Ovary (tissue), 9 donors: Measurements from ENCODE around the gene KCNMB2. TPM values are rescaled to one million over a fixed set of nuclear protein-coding genes. Genes with fewer than 3 reads are reported as not detected.

Experiments used
- DNase-seq, 5 donors: peaks; one replicate each; pipeline ENCODE4 v3.0.0-alpha.2; 2019 to 2020
- H3K27ac ChIP-seq, 2 donors: fragments of 200-600 bp; one replicate each; pipeline versions ENCODE4 v1.5.1 to v1.8.0; 2019 to 2022
- H3K27me3 ChIP-seq: fragments of 200-600 bp; one replicate; pipeline ENCODE4 v1.8.0; 2022
- H3K36me3 ChIP-seq: fragments of 200-600 bp; sonication (generic); one replicate; pipeline ENCODE4 v1.5.1; 2019
- H3K4me1 ChIP-seq: one replicate; pipeline ENCODE4 v1.8.1; 2013; ENCODE audit warnings: mild to moderate bottlenecking, moderate library complexity; ENCODE audit not compliant: insufficient read depth
- H3K4me3 ChIP-seq: fragments of 200-600 bp; sonication (generic); one replicate; pipeline ENCODE4 v1.5.1; 2017
- H3K9me3 ChIP-seq, 2 donors: fragments of 200-600 bp in 1 of 2; sonication (generic) in 1 of 2; one replicate each; pipeline versions ENCODE4 v1.5.1 to v1.8.1; 2013 to 2019; ENCODE audit warnings: mild to moderate bottlenecking in 1 of 2, moderate library complexity in 1 of 2
- EP300 ChIP-seq: sonication (generic); formaldehyde crosslinking; IDR thresholded peaks from one replicate; pipeline ENCODE4 v1.6.1; 2017; ENCODE audit warnings: antibody characterized with exemption
- POLR2A ChIP-seq: fragments of 450-650 bp; IDR thresholded peaks from one replicate; pipeline ENCODE4 v1.6.1; 2017; ENCODE audit warnings: antibody characterized with exemption, mild to moderate bottlenecking, moderate library complexity
- WGBS, 3 donors: extraction: QIAGEN DNeasy Blood & Tissue Kit in 1 of 3; methylation state at CpG; one replicate each; pipeline versions ENCODE4 v1.1.5 to v1.1.7; 2013 to 2017; 5-methylcytosine and 5-hydroxymethylcytosine counted together
- intact Hi-C, 4 donors: fragments of 100-400 bp; cut with DNase I; formaldehyde crosslinking; loops; one replicate each; pipeline versions ENCODE4 v1.11.0 to v1.15.1; 2022 to 2023
- polyA plus RNA-seq, 2 donors: library from polyadenylated mRNA; stranded (reverse); fragments of 200-250 nt in 1 of 2; fragments of 350-450 nt in 1 of 2; fragmentation: Illumina TruSeq in 1 of 2; extraction: RNeasy Lipid Tissue Mini Kit (QIAGEN cat#74804) in 1 of 2; gene quantifications; one replicate each; pipeline ENCODE4 v1.2.3, GENCODE V29; 2013 to 2014
- total RNA-seq, 7 donors: library from RNA; depleted of rRNA in 2 of 7; stranded (reverse); fragments of >200 nt in 2 of 7; fragmentation: NEBNext Ultra II Directional in 3 of 7; extraction: Animal tissue kit (Norgen Biotek cat#: 25700) in 3 of 7; gene quantifications; one replicate each; pipeline versions ENCODE4 v1.1.0 to v1.2.4, GENCODE V29; 2016 to 2023
- TF ChIP-seq, protein P1 (sequence below), 3 donors: fragments of 450-650 bp in 2 of 3; fragments of 200-600 bp in 1 of 3; IDR thresholded peaks; one replicate each; pipeline versions ENCODE4 v1.5.1 to v1.8.0; 2016 to 2022; ENCODE audit warnings: antibody characterized with exemption in 3 of 3, mild to moderate bottlenecking in 1 of 3
- donor health status: DM: no; HTN: no; CAD: no; lungs with moderate emphysema.
- donor health status: DM: no; HTN: no; CAD: no.
- donor health status: Bipolar disorder and iron deficiency.
- donor health status: DM: yes; HTN: yes; CAD: no.
- donor health status: DM: no; HTN: no; CAD: no.
- donor health status: DM: yes; HTN: yes; CAD: no.

Gene KCNMB2
- total and polyA plus RNA-seq, 9 donors = 5.7 to 11.6 (median 7.5) TPM

DNA sequence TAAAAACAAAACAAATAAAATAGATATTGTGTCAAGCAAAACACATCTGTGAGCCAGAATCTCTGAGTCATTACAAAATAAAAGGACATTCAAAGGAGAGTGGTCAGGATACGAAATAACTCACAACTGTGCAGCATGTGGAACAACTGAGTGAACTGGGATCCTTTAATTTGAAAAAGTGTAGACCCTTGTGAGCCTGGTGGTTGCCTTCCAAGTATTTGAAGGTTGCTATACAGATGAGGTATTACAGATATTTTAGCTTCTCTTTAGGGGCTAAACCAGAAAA is 26.7 kb downstream of the KCNMB2 start:
- TF ChIP-seq EP300 (no peak), POLR2A (no peak)
- TF ChIP-seq, protein P1, sequence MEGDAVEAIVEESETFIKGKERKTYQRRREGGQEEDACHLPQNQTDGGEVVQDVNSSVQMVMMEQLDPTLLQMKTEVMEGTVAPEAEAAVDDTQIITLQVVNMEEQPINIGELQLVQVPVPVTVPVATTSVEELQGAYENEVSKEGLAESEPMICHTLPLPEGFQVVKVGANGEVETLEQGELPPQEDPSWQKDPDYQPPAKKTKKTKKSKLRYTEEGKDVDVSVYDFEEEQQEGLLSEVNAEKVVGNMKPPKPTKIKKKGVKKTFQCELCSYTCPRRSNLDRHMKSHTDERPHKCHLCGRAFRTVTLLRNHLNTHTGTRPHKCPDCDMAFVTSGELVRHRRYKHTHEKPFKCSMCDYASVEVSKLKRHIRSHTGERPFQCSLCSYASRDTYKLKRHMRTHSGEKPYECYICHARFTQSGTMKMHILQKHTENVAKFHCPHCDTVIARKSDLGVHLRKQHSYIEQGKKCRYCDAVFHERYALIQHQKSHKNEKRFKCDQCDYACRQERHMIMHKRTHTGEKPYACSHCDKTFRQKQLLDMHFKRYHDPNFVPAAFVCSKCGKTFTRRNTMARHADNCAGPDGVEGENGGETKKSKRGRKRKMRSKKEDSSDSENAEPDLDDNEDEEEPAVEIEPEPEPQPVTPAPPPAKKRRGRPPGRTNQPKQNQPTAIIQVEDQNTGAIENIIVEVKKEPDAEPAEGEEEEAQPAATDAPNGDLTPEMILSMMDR (IDR thresholded peaks at IDR 0.05) = no peak
- Histone ChIP-seq H3K36me3 (no peaks in the 10 kb centered on the region), H3K4me3 (no peak overlapping the region), H3K9me3 (no peaks in the 10 kb centered on the region), H3K27me3 (no peaks in the 10 kb centered on the region), H3K4me1 (peaks cover 5% of the 10 kb centered on the region), H3K27ac (peak overlapping the region in 1 of 2 donors; percentile 55)
- intact Hi-C loops = no loop called here
- no peak for DNase-seq
- WGBS, 3 donors = 5 to 17% (median 10%) methylated on average over 1 of the region's 1 CpG

DNA sequence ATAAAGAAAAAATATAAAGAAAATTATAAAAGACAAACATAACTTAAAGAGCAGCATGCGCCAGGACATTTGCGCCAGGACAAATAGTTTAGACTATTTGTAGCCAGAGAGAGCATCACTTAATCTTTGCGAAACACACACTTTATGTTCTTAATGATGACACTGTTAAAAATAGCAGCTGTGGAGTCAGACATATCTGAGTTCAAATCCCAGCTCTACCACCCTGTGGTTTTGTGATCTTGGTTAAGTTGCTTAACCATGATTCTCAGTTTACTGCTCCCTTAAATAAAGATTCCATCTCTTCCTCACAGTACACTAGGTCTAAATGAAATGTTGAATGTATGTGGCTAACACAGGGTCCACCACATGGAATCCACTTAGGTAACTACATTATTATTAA is 31.4 kb downstream of the KCNMB2 start:
- WGBS, 3 donors = 94 to 100% (median 97%) methylated on average over 3 of the region's 3 CpGs
- no peaks in the 10 kb centered on the region for H3K9me3 ChIP-seq
- H3K27me3 ChIP-seq = no peaks in the 10 kb centered on the region
- TF ChIP-seq POLR2A (no peak), EP300 (no peak)
- TF ChIP-seq, protein P1 (IDR thresholded peaks at IDR 0.05) = no peak
- H3K4me3 ChIP-seq = no peak overlapping the region
- no peaks in the 10 kb centered on the region for H3K36me3 ChIP-seq
- DNase-seq = no peak
- intact Hi-C loops = no loop called here
- H3K4me1 ChIP-seq = no peaks in the 10 kb centered on the region
- H3K27ac ChIP-seq = no peak overlapping the region

DNA sequence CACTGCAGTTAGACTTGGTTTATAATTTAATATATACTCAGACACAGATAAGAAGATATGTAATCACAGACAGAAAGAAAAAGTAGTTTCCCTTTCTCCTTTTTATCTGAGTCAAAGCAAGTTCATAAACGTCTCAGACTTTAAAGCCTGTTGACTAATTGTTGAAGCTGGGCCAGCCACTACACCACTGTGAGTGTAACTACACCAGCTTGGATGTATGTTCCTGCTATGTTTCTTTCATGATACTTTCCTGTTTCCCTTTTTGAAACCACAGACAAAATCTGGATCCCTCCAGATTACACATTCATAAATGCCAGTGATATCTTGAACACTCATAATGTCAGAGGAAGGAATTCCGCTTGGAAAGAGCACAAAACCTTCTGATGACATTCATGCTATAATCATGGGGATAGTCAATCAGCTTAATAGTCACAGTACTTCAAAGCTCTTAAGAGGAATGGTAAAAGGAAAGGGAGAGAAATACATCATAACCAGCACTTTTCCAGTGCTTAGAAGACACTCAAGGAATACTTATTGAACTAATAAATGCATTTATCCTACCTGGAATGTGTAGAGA is 32.0 kb downstream of the KCNMB2 start:
- Histone ChIP-seq H3K4me1 (no peaks in the 10 kb centered on the region), H3K27ac (no peak overlapping the region), H3K27me3 (no peaks in the 10 kb centered on the region), H3K36me3 (no peaks in the 10 kb centered on the region), H3K9me3 (no peaks in the 10 kb centered on the region), H3K4me3 (no peak overlapping the region)
- WGBS, 3 donors = 41 to 46% (median 43%) methylated on average over 2 of the region's 2 CpGs
- TF ChIP-seq EP300 (no peak), POLR2A (no peak)
- TF ChIP-seq, protein P1 (IDR thresholded peaks at IDR 0.05) = no peak
- intact Hi-C loops = no loop called here
- DNase-seq = no peak

DNA sequence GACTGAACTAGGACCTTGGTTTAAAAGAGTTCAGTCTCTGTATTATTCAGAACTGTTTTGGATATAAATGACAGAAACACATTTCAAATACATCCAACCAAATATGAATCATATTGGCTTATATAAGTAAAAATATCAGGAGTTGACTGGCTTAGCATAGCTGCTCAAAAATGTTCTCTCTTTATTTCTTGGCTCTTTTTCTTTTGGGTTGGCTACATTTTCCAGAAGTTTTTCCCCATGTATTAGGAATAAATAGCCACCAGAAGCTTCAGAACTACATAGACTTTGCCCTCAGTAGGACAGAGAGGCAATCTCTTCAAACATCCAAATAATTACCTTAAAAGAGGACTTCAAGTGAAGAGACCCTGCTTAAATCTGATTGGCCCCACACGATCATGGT is 32.7 kb downstream of the KCNMB2 start:
- intact Hi-C loops = no loop called here
- H3K4me3 ChIP-seq = no peak overlapping the region
- H3K27ac ChIP-seq = no peak overlapping the region
- no peak for TF ChIP-seq EP300
- no peak for TF ChIP-seq POLR2A
- TF ChIP-seq, protein P1 (IDR thresholded peaks at IDR 0.05) = no peak
- no peaks in the 10 kb centered on the region for H3K9me3 ChIP-seq
- H3K4me1 ChIP-seq = no peaks in the 10 kb centered on the region
- DNase-seq = no peak
- WGBS, 3 donors = 81 to 93% (median 88%) methylated on average over 1 of the region's 1 CpG
- no peaks in the 10 kb centered on the region for H3K36me3 ChIP-seq
- no peaks in the 10 kb centered on the region for H3K27me3 ChIP-seq
